H1 (cell line): ENCODE results near the gene GRM4. TPM values are rescaled to one million over a fixed set of nuclear protein-coding genes. Genes with fewer than 3 reads are reported as not detected.

Experiments
- CHD7 ChIP-seq: fragments of 300-600 bp; sonication (generic); IDR thresholded peaks from 2 replicates; pipeline ENCODE4 v1.7.1; 2012; ENCODE audit warnings: low read length, moderate library complexity, mild to moderate bottlenecking, inconsistent platforms; ENCODE audit not compliant: insufficient replicate concordance
- polyA plus RNA-seq, 7 experiments: library from polyadenylated mRNA; depleted of rRNA in 3 of 7; stranded (reverse) in 5 of 7; unstranded in 2 of 7; fragments of >200 nt in 5 of 7; fragments of 200-250 nt in 2 of 7; gene quantifications; 1 replicate in 5 of 7; 2 replicates in 1 of 7; 4 replicates in 1 of 7; pipeline versions ENCODE4 v1.2.1 to v1.2.3, GENCODE V29; 2011 to 2013; ENCODE audit warnings: missing spikeins in 2 of 7, mixed read lengths in 2 of 7
- total RNA-seq: library from RNA; stranded (reverse); fragmentation: NEBNext Ultra II Directional; extraction: Animal tissue kit (Norgen Biotek cat#: 25700); gene quantifications from 2 replicates; pipeline ENCODE4 v1.2.1, GENCODE V29; 2021

The GRM4 gene
- total and polyA plus RNA-seq, 2 of the 8 experiments (the other 6 are each of a cell fraction or from before 2014, with no cell fraction given) = 19.6 to 21.5 TPM

GRCh38 chr6:34151321-34152041 is 5.6 kb upstream of the GRM4 start (continued):
- no peak for TF ChIP-seq CHD7
